T follicular helper cell (primary cell): ENCODE data around the gene MKNK2.

Experiments
- DNase-seq: peaks from one replicate; pipeline ENCODE4 v3.0.0-alpha.2; 2020; ENCODE audit warnings: low read depth

MKNK2 gene

DNA sequence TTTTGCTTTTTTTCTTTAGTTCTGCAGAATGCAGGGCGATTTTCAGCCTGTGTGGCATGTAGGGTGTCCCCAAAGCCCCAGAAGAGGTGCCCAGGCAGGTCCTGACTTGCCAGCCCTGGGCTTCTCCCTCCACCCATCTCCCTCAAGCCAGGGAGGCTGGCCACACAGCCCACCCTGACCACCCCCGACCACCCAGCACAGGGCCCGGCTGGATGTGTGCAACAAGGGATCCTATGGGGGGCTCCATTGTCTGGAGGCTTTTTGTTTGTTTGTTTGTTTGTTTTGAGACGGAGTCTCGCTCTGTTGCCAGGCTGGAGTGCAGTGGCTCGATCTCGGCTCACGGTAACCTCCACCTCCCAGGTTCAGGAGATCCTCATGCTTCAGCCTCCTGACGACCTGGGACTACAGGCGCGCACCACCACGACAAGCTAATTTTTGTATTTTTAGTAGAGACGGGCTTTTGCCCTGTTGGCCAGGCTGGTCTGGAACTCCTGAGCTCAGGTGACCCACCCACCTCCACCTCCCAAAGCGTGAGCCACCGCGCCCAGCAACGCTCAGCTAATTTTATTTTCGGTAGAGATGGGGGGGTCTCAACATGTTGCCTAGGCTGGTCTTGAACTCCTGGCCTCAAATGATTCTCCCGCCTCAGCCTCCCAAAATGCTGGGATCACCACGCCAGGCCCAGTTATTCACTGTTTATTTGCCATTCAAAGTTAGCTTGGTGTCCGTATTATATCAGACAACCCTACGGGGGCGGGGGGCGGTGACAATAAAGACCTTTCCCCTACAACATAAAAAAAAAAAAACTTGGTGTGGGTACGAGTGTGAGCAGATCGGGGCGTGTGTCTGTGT is 7.8 kb upstream of the MKNK2 start:
- DNase-seq, result no peak

DNA sequence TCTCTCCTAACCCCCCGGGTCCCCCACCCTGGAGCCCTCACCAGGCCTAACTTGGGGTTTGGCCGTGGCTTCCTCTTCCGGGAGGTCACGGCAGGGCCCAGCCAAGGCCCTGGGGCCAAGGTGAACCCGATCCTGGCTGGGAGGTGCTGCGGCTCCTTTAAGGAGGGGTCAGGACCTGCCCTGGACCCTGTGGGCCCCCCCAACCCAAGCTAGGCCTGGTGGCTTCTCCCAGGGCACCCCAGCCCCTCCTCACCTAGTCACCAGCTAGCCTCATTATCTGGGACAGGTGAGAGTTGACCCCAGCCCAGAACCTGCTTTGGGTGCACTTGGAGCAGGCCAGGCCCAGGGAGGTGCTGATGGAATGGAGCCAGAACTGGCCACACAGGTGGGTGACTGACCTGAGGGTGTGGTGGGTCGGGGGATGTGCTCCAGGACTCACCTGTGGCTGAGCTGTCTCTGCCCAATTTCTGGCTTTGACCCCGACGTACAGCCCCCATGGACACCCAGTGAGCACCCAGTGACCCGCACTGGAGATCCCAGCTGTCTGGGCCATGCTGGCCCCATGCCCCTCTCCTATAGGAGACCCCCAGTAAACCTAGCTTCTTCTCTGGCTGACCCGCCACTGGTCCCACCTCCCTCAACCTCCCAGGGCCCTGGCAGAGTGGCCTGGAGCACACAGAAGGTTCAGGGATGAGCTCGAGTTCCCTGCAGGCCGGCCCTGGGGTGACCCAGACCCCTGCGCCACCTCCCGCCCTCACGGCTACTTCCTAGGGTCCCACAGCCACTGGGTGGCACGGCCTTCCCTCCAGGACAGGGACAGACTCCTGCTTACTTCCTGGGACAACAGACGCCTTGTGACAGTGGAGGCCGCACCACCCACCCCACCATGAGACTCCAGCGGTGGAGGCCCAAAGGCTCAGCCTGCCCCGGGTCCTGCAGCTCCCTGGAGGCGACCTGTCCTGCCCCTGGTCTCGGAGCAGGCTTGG is 6.7 kb upstream of the MKNK2 start:
- DNase-seq, result no peak

DNA sequence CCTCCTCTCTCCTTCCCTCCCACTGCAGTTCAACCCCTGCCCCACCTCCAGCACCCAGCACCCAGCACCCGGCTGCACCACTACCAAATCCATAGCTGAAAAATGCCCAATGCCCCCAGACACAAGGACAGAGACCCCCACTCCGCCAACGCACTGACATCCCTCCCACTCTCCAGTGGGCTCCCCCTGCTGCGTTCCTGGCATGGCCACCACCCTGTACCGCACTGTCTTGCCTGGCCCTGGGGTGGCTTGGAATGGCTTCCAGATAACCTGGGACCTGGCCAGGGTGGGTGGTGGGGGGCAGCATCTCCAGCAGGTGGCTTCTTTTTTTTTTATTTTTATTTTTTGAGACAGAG is 5.8 kb upstream of the MKNK2 start:
- DNase-seq, result no peak

DNA sequence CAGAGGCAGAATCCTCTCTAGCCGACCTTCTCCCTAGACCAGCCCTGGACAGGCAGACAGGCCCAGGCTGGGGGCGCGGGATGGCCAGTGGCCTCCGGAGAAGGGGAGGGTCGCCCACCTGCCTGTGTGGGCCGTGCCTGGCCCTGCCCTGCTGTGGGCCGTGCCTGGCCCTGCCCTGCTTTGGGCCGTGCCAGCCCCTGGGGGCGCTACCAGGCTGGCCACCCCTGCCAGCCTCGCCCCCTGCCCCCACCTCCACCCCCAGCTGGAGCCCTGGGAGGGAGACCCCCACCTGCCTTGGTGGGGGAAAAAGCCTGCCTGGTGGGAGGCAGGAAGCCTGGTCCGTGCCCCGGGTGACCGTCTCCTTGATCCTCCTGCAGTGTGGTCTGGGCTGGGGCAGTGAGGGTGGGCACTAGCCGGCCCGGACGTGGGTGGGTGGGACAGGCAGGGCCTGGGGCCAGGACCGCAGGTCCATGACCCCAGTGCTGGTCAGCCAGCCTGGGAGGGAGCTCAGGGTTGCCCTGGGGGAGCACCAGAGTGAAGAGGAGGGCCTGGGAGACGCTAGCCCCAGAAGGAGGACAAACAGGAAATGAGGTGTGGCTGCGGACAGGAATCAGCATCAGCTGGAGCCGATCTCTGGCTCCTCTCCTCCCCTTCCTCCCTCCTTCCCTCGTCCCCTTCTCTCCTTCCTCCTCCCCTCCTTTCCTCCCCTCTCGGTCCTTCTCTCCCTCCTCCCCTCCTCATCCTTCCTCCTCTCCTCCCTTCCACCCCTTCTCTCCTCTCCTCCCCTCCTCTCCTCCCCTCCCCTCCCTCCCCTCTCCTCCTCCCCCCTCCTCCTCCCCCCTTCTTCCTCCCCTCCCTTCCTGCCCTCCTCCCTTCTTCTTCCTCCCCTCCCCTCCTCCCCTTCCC is 5.1 kb upstream of the MKNK2 start:
- no peak for DNase-seq

DNA sequence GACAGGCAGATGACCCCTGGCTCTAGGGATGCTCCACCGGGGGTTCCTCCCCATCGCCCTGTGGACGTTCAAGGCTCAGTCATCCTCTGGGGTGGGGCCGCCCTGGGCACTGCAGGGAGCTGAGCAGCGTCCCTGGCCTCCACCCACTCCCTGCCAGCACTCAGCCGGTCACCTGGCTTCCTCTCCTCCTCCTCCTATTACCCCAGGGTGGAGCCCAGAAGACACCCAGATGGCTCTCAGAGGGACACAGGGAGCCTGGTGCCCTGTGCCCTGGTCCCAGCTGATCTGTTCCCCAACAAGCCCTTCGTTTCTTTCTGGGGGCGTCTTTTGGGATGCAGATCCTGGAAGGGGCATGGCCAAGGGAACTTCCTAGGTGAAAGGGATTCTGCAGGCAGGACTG is 3.7 kb upstream of the MKNK2 start:
- DNase-seq, result no peak

DNA sequence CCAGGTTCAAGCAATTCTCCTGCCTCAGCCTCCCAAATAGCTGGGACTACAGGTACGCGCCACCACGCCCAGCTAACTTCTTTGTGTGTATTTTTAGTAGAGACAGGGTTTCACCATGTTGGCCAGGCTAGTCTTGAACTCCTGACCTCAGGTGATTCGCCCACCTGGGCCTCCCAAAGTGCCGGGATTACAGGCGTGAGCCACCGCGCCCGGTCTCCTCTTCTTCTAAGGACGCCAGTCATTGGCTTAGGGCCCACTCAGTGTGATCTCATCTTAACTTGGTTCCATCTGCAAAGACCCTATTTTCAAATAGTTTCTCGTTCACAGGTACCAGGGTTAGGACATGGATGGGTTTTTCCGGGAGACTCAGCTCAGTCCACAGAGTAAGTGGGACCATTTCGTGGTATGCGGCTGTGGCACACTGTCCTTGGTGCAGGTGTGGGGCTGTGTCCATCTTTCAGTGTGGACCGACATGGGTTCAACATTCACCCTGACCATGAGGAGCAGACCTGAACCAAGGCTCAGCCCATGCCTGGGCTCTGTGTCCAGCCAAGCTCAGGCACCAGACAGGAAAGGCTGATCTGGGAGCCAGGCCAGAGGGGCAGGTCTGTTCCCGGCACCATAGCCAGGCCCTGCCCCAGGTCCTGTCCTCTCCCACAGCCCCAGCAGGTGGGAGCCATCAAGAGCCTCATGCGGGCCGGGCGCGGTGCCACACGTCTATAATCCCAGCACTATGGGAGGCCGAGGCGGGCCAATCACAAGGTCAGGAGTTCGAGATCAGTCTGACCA is 2.8 kb upstream of the MKNK2 start:
- no peak for DNase-seq

DNA sequence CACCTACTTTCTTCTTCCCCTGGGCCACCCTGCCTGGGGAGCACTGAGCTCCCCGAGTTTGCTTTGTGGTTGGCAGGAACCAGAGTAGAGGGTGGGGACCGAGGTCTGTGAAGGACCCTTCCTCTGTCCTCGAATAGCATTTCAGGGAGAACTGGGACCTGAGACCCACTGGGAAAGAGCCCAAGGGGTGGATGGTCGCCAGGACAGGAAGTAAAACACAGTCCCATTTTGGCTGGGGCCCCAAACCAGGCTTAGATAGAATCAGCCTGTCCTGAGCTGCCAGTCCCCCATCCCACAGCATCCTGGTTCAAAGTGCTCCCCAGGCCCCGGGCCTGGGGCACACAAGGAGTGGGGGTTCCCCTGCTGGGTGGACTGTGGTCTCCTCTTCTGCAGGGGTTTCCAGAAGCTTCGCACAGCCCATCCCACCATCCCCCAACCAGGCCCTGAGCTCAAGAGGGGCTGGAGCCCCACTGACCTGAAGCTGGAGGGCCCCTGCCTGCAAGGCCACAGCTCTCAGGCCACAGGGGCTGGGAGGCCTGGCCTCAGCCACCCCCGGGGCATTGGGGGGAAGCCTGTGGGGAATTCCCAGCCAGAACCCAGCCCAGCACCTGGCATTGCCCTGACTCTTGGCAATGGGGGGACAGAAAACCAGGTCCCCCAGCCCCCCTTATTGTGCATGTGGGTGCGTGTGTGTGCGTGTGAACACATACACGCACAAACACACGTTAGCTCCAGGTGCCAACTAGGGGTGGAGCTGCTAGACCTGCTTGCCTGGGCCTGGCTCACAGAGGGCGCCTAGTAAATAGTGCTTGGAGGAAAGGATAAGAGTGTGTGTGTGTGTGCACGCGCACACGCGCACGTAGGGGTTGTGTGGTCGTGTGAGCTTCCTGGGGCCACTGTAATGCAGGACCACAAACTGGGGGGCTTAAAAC is 995 bp upstream of the MKNK2 start:
- DNase-seq, result peak; percentile 50

DNA sequence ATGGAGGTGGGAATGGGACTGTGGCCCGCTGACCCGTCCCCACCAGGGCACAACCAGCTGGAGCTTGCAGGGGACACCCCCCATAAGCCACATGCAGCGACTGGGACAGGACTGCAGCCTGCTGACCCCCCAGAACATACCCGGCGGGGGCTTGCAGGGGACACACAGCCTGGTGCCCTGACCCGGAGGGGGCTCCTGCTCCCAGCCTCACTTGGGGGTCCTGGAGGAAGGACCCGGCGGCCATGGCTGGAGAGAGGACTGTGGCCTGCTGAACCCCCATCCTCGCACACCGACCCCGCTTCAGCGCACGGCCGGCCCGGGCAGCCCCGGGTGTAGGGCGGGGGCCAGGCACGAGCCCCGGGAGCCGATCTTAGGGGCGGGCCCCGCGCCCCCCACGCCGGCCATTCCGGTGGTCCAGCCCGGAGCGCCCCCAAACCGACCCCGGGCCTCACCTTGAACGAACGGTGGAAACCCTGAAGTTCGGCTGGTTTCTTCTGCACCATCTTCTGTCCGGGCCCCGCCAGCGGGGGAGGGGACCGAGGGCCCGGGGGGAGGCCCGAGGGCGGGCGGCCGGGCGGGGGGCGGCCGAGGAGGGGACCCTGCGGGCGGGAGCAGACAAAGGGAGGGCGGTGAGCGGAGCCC is 574 bp downstream of the MKNK2 start:
- DNase-seq, result no peak

DNA sequence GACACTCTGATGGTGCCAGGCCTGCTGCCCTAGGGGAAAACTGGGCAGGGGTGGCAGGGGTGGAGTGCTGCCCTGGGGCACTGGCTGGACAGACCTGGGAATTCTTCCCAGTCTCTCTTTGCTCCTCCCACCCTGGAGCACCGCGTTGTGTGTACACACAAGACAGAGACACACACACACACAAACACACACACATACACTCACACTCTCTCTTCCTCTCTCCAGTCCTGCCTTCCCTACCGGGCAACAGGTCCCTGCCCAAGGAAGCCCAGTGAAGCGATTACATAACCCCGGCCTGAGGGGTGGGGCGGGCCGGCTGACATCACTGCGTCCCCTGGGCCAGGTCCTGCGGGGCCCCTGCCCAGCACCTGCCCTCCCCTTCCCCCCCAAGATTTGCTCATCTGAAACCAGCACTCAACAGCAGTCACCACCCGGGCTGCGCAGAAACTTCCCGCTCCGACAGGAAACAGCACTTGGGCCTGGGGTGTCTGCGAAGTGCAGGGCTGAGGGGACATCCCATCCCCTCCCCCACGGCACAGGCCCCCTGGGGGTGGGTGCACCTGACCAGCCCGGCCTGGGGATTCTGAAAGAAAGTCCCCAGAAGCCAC is 1.2 kb downstream of the MKNK2 start:
- peak; percentile 38 for DNase-seq

DNA sequence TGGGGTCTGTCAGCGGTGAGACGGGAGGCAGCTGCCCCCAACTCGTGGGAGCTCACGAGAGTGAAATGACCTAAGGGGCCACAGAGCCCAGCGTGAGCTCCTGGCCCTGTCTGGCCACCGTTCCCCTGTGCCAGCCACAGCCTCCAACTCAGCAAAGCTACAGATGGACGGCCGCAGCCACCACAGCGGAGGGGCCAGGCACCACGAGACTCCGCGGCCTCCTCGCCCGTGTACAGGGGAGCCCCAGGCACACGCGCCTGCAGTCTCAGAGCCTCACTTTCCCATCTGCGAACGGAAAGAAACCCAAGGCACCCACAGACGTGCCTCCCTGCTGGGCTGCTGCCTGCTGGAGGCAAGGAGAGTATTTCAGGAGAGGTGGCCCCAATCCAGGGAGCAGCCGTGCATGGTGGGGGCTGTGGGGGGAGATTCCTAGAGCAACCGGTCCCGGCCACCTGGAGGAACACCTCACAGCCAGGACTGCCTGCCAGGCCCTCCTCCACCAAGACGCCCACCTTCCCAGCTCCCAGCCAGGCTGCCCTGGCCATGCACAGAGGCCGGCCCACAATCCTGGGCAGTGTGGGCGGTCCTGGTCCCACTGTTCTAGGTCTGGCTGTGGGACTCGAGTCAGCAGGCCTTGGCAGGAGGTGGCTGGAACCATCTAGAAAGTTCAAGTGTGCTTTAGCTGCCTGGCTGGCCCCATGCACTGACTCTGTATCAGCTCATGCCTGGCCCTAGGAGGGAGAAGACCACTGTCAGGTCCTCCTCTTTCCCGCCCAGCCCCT is 1.9 kb downstream of the MKNK2 start:
- DNase-seq, result no peak

DNA sequence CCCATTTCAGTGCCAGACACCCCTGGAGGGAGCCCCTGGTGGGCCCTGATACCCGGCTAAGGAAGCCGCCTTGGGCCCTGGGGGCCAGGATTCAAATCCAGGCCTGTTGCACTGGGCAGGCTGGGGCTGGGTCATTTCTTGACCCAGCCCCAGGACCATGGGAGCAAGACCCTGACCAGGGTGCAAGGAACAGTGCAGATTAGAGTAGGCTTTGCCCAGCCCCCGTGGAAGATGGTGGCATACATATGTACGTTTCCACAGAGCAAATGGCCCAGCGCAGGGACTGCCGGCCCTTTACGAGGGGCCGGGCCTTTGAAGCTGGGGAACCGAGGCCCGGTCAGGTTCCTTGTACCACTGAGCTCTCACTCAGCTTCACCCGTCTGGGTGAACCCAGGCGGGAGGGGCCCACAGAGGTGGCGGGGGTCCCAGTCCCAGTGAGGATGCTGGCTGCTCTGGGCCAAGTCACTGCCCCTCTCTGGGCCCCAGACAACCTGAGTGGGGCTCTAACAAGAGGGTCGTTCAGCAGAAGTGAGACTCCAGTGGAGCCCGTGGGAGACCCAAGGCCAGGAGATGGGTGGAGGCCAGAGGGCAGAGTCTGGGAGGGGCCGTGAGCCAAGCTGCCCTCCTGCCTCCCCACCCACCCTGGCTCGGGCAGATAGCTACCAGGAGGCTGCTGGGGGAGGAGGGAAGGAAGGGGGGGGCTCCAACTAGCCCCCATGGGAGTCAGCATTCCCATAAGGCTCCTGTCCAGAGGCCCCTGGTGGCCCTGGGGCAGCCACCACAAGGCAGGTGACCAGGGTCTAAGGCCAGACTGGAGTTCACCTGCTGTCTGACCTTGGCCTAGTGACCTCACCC is 2.7 kb downstream of the MKNK2 start:
- no peak for DNase-seq

DNA sequence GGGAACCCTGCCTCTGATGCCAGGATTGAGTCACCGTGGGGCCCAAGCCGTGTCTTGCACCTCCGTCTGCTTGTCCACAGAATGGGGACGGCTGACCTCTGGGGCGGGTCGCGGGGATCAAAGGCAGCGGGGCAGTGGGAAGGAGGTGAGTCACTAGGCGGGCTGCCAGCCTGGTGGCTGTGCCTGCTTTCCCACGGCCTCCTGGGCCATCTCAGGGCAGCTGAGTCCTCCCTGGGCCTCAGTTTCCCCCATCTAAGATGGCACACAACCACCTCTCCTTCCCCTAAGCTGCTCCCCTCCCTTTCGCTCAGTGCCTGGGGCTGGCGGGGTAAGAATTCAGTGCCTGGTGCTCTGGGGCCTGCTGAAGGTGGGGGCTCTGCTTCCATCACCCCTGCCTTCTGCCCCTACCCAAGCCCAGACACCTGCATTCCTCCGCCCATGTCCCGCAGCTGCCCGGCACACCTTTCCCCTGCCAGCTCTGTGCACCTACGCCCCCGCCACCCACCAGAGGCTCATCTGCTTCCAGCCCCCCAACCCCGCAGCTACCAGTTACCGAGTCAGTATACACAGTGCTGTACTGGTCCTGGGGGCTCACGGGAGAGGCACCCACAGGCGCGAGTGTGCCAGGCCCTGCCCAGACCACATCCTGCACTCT is 3.5 kb downstream of the MKNK2 start:
- no peak for DNase-seq

DNA sequence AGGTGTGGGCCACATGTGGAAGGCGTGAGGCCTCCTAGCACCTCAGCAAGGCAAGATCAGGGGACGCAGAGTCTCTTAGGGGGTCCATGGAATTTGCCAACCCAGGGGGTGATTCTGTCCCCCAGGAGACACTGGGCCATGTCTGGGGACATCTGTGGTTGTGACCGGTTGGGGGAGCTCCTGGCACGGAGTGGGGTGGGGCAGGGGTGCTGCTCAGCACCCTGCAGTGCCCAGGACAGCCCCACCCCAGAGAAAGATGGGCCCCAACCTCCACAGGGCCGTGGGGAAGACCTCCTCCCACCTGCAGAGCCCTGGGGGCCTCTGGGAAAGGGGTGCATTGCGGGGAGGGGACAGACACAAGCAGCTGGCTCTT is 4.0 kb downstream of the MKNK2 start:
- DNase-seq, result no peak

DNA sequence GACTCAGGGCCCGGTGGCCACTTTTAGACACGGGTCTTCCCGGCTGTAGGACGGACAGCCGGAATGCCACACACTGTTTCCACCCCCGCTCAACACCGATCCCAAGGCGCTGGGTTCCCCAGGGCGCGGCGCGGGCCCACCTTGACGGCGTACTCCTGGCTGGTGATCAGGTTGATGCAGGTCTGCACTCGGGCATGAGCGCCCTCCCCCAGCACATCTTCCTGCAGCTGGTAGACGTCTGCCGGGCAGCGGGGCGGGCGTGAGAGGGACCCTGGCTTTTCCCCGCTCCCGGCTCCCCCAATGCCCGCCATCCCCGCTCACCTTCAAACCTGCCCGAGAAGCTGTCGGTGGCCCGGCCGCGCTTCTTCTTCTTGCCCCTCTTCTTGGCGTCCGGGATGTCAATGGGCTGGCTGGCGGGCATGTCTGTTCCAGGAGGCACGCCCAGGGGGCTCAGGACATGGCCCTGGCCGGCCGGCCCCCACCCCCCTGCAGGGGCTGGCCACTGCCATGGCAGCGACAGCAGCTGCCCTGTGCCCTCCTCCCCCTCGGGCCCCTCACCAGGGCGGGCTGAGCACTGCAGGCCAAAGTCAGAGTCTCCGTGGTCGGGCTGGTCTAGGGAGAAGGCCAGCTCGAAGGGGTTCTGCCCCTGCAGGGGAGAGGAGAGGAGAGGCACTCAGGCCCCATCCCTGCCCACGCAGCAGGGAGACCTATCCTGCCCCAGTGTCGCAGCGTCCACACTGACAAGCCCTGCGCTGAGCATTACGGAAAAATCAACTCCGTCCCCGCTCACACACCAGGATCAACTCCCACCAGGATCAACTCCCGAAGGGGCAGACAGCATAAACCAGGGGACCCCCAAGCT is 4.8 kb downstream of the MKNK2 start:
- DNase-seq, result no peak

DNA sequence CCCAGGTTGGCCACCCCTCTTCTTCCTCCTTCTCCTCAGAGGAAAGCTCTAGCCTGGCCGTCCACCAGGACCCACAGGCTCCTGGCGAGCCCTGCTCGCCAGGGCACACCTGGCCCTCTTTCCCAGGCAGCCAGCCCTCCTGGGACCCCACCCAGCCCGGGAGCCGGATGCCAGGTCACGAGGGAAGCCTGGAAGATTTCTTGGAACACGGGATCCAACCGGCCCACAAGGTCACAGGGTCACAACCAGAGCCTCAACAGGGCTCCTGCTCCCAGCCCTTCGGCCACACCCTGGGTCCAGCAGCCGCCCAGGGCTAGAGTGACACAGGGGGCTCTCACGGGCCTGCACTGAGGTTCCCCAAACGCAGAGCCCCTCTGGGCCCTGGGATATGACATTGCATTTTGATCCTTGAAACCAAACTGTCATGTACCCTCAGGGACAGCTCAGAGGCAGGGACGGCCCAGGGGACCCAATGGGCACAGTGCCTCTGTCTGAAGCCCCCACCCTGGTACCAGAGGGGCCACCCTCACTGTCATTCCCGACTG is 5.5 kb downstream of the MKNK2 start:
- no peak for DNase-seq
